Loucy (cell line): ENCODE data around the gene JRKL.

Experiments
- CTCF ChIP-seq: fragments of 200-600 bp; sonication (generic); conservative IDR thresholded peaks from 2 replicates; pipeline ENCODE4 v1.5.1; 2014; ENCODE audit warnings: mild to moderate bottlenecking, antibody characterized with exemption, low read length
- EZH2phosphoT487 ChIP-seq: fragments of 200-600 bp; IDR thresholded peaks from 2 replicates; pipeline ENCODE4 v1.6.1; 2018; ENCODE audit warnings: antibody characterized with exemption, mild to moderate bottlenecking, moderate library complexity, borderline replicate concordance

GRCh38 chr11:96342014-96342960 is 47.5 kb upstream of the JRKL start:
- TF ChIP-seq CTCF (no peak), EZH2phosphoT487 (no peak)
